DMS153 (cell line): Measurements from ENCODE around the gene DNAH1.

ENCODE experiments used
- DNase-seq: peaks from one replicate; lab custom pipeline; 2025; lab: John Stamatoyannopoulos, UW

The DNAH1 gene

DNA sequence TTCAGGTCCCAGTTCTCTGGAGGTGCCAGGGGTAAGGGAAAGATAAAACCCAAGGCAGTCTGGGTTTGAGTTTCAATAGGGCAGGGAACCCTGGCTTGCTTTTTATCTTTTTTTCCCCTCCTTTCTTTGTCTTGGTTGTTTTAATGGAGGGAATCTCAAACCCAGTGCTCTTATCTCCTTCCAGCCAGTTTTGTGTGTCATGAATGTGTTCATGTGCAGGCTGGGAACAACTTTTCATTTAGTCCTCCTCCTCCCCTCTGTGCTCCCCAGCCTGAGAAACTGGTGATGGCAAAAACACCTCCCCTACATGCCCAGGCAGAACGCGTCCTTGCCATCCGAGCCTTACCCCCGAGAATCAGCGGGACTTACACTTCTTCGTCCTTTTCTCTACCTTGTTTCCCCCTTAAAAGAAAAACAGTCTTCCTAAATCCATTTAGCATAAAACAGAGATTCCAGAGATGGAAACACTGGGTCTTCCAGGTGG lies 117.9 kb downstream of the DNAH1 start:
- no peak for DNase-seq

DNA sequence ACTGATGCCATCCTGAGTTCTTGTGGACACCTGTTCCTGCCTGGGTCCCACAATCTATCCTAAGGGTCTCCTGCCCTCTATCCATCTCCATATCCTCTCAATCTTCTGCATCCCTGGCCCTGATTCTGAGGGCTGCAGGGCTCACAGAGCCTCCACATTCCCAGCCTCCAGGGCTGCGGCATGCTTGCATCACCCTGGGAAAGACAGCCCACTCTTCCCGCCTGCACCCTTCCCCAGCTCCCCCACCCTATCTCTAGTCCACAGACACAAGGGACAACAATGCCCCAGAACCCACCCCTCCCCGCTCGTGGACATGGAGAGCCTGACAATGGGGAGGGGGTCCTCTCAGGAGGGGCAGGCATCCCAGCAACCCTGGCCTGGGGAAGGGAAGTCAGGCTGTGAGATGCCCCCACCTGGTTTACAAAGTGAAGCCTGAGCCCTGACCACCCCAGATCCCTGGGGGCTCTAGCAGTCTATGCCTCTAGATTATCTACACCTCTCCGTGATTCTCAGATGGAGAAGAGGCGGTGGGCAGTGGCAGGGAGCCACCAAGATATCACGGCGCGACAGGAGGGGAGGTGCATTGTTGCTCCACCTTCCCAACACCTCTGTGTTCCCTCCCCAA lies 118.5 kb downstream of the DNAH1 start:
- DNase-seq, result no peak

- DNase-seq, result no peak
Observed at GRCh38 chr3:52435246-52436101, 119.4 kb downstream of the DNAH1 start.

DNA sequence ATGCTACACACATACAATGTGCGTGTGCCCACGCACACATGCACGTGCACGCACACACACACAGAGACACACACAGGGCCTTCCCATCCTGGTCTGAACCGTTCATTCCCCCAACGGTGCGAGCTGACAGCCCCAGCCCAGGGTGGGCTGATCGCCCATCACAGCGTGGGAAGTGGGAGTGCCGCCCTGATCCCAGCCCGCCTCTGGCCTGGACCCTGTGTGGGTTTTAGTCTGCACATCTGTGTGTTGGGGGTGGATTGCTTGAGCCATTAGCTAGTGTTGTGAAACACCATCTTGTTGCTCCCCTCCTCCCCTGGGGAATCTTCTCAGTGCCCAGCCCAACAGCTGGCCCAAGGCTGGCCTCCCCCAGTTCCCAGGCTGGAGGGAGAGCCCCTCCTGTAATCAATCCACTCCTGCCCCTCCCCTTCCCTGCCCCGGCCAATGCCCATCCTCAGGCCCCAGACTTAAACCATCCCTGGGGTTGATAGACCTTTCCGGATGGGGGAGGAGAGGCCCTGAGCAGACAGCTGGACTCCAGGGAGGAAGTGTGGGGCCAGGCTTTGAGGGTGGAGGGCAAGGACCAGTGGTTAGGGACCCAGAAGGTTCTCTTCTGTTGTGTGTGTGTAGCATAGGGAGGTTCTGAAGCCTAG lies 120.5 kb downstream of the DNAH1 start:
- no peak for DNase-seq

DNA sequence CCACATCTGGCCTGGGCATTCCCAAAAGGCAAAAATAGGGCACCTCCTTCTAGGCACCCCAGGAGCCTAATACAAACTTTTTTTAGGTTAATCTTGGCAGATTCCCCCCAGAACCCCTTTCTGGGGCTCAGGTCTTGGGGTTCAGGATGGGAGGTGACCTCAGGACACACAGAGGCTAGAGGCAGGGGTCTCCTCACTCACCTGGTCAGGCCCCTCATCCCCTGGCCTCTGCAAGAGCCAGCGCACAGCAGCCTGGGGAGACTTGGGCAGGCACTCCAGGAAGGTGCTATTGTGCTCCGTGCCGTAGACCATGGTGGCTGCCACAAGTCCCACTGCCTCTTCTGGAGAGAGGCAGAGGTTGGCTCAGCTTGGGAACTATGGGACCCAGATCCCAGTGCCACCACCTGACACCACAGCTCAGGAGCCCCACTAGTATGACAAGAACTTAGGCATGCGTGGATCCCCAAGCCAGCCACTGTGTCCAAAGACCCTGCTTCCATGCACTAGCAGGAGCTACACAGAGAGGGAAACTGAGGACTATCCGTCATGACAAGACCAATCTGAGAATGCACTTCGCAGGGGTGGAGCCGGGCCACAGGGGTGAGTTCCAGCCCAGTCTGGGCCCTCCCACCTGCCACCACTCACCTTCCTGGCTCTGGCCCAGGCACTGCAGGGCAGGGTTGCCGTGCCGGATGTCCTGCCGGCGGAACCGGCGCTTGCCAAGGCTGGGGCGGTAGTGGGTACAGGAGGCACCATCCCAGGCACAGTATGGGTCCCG lies 121.4 kb downstream of the DNAH1 start:
- no peak for DNase-seq

DNA sequence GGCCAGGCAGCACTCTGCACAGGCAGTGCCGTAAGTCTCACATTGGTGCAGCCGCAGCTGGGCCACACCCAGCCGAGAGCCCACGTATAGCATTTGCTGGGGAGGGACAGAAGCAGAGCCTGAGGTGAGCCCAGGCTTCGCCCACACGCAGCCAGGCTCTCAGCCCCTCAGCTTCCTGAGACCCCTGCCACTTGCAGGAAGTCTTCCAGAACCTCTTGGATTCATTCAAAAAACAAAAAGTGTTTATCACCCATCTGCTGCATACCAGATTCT lies 121.9 kb downstream of the DNAH1 start:
- DNase-seq, result no peak

DNA sequence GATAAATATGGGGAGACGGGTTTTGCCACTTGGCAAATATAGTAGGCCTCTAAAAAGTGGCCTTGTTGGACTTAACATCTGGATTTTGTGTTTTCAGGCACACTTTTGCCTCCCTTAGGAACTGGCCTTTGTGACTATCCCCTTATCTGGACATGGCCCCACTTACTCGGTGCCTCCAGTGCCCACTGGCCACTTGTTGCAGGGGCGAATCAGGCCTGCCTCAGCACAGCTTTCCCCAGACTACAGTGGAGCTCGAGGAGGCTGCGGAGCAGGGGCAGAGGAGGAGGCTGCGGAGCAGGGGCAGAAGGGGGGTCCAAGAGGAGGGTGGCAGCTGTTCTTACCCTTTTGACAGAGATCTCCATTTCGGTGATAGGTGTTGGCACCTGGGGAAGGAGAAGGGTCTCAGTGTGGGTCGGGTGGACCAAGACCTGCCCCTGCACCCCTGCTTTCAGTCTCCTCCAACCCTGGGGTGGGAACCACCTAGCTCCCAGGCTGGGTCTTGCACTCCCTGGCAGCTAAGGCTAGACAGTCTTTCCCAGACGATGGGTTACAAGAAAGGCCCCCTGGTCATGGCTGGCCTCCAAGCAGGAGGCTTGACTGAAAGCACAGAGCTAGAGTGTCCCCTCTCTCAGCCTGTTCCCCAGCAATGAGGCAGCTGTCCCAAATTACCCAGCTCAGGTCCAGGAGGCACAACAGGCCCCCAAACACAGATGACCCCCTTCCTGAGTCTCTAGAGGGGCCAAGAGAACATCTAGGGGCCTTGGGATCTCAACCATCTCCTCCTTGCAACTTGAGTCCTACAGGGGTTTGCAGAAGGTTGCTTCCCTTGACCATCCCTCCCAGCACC lies 122.7 kb downstream of the DNAH1 start:
- DNase-seq, result no peak

DNA sequence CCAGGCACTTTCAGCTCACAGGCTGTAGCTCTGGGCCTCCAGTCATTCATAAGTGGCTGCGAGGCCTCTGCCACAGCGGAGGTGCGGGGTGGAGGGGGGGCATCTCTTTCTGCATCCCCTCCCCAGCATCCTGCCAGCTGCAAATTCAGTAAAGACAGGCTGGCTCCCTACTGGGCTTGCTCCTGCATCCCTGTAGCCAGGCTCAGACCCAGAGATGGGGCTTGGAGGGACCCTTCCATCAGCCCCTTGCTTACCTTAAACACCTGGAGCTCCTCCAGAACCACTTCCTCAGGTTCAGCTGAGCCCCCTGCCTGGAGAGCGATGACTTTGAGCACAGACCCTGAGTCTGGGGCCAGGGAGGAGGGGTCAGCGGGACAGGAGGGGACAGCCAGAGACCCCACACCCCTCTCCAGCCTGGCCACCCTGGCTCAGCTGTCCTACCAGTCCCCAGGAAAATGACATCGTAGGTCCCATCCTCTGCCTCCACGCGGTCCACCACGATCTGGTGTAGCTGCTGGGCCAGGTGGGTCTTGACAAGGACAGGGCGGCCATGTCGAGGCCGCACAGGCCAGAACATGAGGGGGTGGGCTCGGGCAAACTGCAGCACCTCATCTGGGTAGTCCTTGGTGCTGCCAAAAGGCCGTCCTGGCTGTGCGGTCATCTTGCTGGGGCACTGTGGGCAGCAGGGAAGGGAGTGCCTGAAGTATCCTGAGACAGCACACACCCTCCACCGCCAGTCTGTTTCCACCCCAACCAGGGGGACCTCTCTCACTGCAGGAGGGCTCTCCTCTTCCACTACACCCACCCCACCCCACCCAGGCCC lies 123.5 kb downstream of the DNAH1 start:
- no peak for DNase-seq

DNA sequence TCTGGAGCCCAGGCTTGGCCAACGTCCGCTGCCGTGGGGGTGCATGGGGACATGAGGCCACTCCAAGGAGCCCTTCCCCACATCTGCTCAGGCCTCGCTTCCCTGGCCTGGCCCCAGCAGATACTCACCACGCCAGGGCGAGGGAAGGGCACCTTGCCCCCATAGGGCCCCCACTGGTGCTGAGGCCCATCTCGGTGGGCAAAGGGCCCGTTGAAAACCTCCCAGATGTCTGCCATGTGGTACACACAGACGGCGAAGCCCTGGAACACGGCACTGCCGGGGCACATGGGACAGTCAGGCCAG lies 124.1 kb downstream of the DNAH1 start:
- no peak for DNase-seq

DNA sequence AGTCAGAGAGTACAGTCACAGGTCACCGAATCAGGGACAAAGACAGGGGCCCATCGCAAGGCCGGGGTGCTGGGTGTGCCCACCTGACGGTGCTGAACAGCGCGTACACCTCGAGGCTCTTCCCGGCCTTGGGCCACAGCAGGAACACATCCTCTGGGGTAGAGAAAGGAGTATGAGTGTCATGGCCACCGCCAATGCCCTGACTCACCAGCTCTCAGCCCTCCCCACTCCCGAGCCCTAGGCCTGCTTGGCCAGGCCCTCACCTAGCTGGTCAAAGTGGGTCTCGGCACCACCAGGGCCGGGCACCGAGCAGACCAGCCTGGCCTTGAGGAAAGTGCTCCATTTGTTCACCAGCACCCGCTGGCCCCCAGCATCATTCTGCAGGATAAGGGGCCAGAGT lies 124.6 kb downstream of the DNAH1 start:
- DNase-seq, result no peak

DNA sequence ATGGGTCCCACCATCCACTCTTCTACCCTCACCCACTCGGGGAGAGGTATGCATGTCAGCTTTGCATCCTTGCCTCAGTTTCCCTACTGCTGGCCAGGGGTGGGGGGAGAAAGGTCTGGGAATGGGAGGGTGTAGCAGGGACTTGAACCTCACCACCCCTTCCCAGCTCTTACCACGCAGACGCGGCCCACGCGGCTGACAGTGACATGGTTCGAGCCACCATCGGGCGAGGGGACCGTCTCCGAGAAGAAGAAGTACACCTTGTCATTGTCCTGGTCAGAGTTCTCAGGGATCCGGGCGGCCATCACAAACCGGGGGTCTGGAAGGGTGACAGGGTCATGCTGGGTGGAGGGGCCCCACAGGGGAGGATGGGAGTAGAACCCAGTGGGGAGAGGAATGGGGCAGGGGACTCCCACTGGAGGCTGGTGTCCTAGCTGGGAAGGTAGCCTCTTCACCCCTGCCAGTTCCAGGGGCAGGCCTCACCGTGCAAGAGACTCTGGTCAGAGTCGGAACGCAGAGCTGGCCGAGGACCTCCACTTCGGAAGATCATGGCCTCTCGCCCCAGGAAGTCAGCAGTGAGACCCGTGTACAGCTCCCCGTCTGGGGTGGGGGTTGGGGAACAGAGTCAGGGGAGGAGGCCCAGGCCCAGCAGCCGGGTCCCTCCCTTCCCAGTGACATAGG lies 125.1 kb downstream of the DNAH1 start:
- DNase-seq, result no peak

- no peak for DNase-seq
Observed at GRCh38 chr3:52441772-52442332, 125.7 kb downstream of the DNAH1 start.

DNA sequence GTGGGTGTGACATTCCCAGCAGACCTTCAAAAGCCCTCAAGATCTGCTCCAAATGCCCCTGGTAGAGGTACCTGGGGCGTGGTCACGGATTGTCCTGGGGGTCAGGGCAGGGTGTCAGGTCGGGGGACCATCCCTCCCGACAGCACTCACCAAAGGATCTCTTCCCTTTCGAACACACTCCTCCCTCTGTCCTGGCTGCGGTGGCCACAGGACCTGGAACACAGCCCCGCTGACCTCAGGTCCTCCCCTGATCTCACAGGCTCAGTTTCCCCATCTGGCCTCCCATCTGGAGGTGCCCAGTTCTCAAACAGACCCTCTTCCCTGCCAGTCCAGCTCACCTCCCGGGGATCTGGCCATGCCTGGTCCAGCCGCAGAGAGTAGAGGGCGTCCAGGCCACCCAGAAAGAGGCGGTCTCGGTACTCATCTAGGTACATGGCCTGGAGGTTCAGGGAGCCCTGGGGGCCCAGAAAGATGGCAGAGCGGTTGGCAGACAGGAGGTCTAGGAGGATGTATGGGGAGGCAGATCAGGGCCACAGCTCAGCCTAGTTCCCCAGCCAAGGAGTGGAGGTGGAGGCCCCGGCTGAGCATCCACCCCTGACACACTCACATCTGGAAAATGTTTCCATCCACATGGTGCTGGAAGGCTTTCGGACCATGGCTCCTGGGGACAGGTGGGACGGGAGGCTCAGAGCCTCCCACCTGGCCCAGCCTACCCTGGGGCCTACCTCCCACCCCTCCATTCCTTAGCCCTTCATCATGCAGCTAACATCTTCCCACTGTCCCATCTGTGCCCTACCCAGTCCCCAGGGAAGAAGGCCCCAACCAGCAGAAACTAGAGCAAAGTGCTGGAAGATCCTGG lies 126.5 kb downstream of the DNAH1 start:
- no peak for DNase-seq

- no peak for DNase-seq
Observed at GRCh38 chr3:52443268-52443610, 127.1 kb downstream of the DNAH1 start.

- no peak for DNase-seq
Observed at GRCh38 chr3:52443791-52444687, 127.9 kb downstream of the DNAH1 start.

GRCh38 chr3:52444860-52445793 lies 129.0 kb downstream of the DNAH1 start, which contains the start of gene SEMA3G:
Gene SEMA3G, minus strand, starts transcription at chr3:52445103. Its CDS starts 76 bp downstream, at chr3:52445027.
- no peak for DNase-seq

- DNase-seq, result no peak
Observed at GRCh38 chr3:52446042-52446441, 129.9 kb downstream of the DNAH1 start.
